SU-DHL-6 (cell line): ENCODE results near the gene DRGX.

Source experiments
- H2AFZ ChIP-seq: fragments of 200-600 bp; sonication (generic); 2 replicates; pipeline ENCODE4 v1.6.1; 2014; ENCODE audit warnings: low read depth, mild to moderate bottlenecking, moderate library complexity, mixed read lengths, antibody characterized with exemption, low read length; ENCODE audit not compliant: severe bottlenecking
- H3F3A ChIP-seq: fragments of 200-600 bp; shearing (Covaris generic); 2 replicates; pipeline ENCODE4 v1.6.0; 2016; ENCODE audit warnings: antibody characterized with exemption, mild to moderate bottlenecking; ENCODE audit not compliant: insufficient read depth
- H3K27ac ChIP-seq: fragments of 200-600 bp; sonication (generic); 2 replicates; pipeline ENCODE4 v1.5.1; 2016; ENCODE audit warnings: low read depth, mild to moderate bottlenecking, low read length, moderate library complexity, mixed read lengths
- H3K27me3 ChIP-seq: fragments of 200-600 bp; sonication (generic), shearing (Covaris generic); 2 replicates; pipeline ENCODE4 v1.6.0; 2014; ENCODE audit warnings: mild to moderate bottlenecking, low read length
- H3K36me3 ChIP-seq: fragments of 200-600 bp; sonication (generic); 2 replicates; pipeline ENCODE4 v1.6.1; 2014; ENCODE audit warnings: mild to moderate bottlenecking, low read length, mixed read lengths
- H3K4me2 ChIP-seq: fragments of 300-600, 200-600 bp; shearing (Covaris generic), sonication (generic); 2 replicates; pipeline ENCODE4 v1.6.0; 2014; ENCODE audit warnings: low read length, low read depth, mild to moderate bottlenecking; ENCODE audit not compliant: poor library complexity, severe bottlenecking
- H3K4me3 ChIP-seq: fragments of 200-600 bp; sonication (generic); 2 replicates; pipeline ENCODE4 v1.5.1; 2014; ENCODE audit warnings: antibody characterized with exemption, low read length, mild to moderate bottlenecking, mixed read lengths; ENCODE audit not compliant: insufficient read depth, poor library complexity, severe bottlenecking
- H3K79me2 ChIP-seq: fragments of 200-600 bp; sonication (generic); 2 replicates; pipeline ENCODE4 v1.6.1; 2014; ENCODE audit warnings: mild to moderate bottlenecking, low read length, moderate library complexity; ENCODE audit not compliant: insufficient read depth
- H3K9ac ChIP-seq: fragments of 200-600 bp; sonication (generic); 2 replicates; pipeline ENCODE4 v1.7.0; 2014; ENCODE audit warnings: mild to moderate bottlenecking, low read length
- H3K9me2 ChIP-seq: fragments of 200-600 bp; sonication (generic); replicated peaks from 2 replicates; pipeline ENCODE4 v1.6.1; 2014; ENCODE audit warnings: low read length; ENCODE audit not compliant: insufficient read depth
- H3K9me3 ChIP-seq: fragments of 200-600 bp; sonication (generic); 2 replicates; pipeline ENCODE4 v1.6.1; 2014; ENCODE audit warnings: low read length, mixed read lengths; ENCODE audit not compliant: insufficient read depth
- H4K20me1 ChIP-seq: fragments of 200-600 bp; sonication (generic); 2 replicates; pipeline ENCODE4 v1.6.1; 2014; ENCODE audit warnings: low read depth, mild to moderate bottlenecking, antibody characterized with exemption, low read length, moderate library complexity, mixed read lengths
- EZH2phosphoT487 ChIP-seq: fragments of 200-600 bp; sonication (generic), shearing (Covaris generic); conservative IDR thresholded peaks from 2 replicates; pipeline ENCODE4 v1.6.1; 2018; ENCODE audit warnings: mild to moderate bottlenecking, antibody characterized with exemption, low read length, moderate library complexity, mixed read lengths
- TF ChIP-seq, protein P1 (sequence below): fragments of 200-600 bp; sonication (generic); IDR thresholded peaks from one replicate; pipeline ENCODE4 v1.5.1; 2017; ENCODE audit warnings: antibody characterized with exemption, mild to moderate bottlenecking, low read length, moderate library complexity; ENCODE audit not compliant: insufficient read depth, poor library complexity, severe bottlenecking

DRGX gene

GRCh38 chr10:49333192-49333591 is 62.7 kb downstream of the DRGX start:
- Histone ChIP-seq H2AFZ (no peak overlapping the region), H3K9ac (no peak overlapping the region), H3K27me3 (no peaks in the 10 kb centered on the region), H4K20me1 (no peaks in the 10 kb centered on the region), H3K4me3 (no peak overlapping the region), H3K36me3 (no peaks in the 10 kb centered on the region), H3F3A (no peaks in the 10 kb centered on the region), H3K27ac (no peak overlapping the region), H3K9me3 (no peaks in the 10 kb centered on the region), H3K9me2 (no peaks in the 10 kb centered on the region), H3K79me2 (no peaks in the 10 kb centered on the region), H3K4me2 (no peak overlapping the region)
- TF ChIP-seq EZH2phosphoT487, result no peak
- TF ChIP-seq, protein P1, sequence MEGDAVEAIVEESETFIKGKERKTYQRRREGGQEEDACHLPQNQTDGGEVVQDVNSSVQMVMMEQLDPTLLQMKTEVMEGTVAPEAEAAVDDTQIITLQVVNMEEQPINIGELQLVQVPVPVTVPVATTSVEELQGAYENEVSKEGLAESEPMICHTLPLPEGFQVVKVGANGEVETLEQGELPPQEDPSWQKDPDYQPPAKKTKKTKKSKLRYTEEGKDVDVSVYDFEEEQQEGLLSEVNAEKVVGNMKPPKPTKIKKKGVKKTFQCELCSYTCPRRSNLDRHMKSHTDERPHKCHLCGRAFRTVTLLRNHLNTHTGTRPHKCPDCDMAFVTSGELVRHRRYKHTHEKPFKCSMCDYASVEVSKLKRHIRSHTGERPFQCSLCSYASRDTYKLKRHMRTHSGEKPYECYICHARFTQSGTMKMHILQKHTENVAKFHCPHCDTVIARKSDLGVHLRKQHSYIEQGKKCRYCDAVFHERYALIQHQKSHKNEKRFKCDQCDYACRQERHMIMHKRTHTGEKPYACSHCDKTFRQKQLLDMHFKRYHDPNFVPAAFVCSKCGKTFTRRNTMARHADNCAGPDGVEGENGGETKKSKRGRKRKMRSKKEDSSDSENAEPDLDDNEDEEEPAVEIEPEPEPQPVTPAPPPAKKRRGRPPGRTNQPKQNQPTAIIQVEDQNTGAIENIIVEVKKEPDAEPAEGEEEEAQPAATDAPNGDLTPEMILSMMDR, result no peak

- Histone ChIP-seq H3K9me2 (no peaks in the 10 kb centered on the region), H3K9ac (no peak overlapping the region), H3K36me3 (no peaks in the 10 kb centered on the region), H3K27ac (no peak overlapping the region), H3K4me2 (no peak overlapping the region), H3K4me3 (no peak overlapping the region), H3K9me3 (no peaks in the 10 kb centered on the region), H3F3A (no peaks in the 10 kb centered on the region), H3K79me2 (no peaks in the 10 kb centered on the region), H3K27me3 (no peaks in the 10 kb centered on the region), H4K20me1 (no peaks in the 10 kb centered on the region), H2AFZ (no peak overlapping the region)
- TF ChIP-seq EZH2phosphoT487, result no peak
- TF ChIP-seq, protein P1, result no peak
Observed at GRCh38 chr10:49332768-49333167, 63.1 kb downstream of the DRGX start.

DNA sequence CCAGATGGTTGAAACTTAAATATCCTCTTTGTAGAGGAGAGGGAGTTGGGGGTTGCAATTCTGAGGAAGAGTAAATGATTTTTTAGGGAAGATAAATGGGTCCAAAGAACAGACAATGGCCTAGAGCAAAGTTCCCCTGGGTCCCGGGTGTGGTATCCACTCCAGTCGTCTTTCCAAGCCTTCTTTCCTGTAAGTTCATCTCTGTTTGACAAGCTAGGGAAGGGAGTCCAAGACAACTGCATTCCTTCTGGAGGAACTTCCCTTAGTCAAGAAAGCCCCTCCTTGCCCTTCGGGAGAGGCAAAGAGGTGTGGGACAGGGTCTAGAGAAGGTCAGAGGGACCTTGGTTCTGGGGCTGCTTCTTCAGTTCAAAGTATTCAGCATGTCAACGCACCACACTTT is 63.6 kb downstream of the DRGX start:
- H3K27ac ChIP-seq, result no peak overlapping the region
- H3K79me2 ChIP-seq, result no peaks in the 10 kb centered on the region
- no peaks in the 10 kb centered on the region for H3K36me3 ChIP-seq
- no peak overlapping the region for H3K4me2 ChIP-seq
- no peaks in the 10 kb centered on the region for H3K27me3 ChIP-seq
- H3K9ac ChIP-seq, result no peak overlapping the region
- H2AFZ ChIP-seq, result no peak overlapping the region
- no peaks in the 10 kb centered on the region for H4K20me1 ChIP-seq
- no peaks in the 10 kb centered on the region for H3F3A ChIP-seq
- no peaks in the 10 kb centered on the region for H3K9me2 ChIP-seq
- H3K4me3 ChIP-seq, result no peak overlapping the region
- H3K9me3 ChIP-seq, result no peaks in the 10 kb centered on the region
- TF ChIP-seq EZH2phosphoT487, result no peak
- TF ChIP-seq, protein P1, result no peak
